SU-DHL-6 (cell line): ENCODE results near the gene SGCG.

Experiments
- H2AFZ ChIP-seq: fragments of 200-600 bp; sonication (generic); 2 replicates; pipeline ENCODE4 v1.6.1; 2014; ENCODE audit warnings: low read depth, mild to moderate bottlenecking, moderate library complexity, mixed read lengths, antibody characterized with exemption, low read length; ENCODE audit not compliant: severe bottlenecking
- H3F3A ChIP-seq: fragments of 200-600 bp; shearing (Covaris generic); 2 replicates; pipeline ENCODE4 v1.6.0; 2016; ENCODE audit warnings: antibody characterized with exemption, mild to moderate bottlenecking; ENCODE audit not compliant: insufficient read depth
- H3K27ac ChIP-seq: fragments of 200-600 bp; sonication (generic); 2 replicates; pipeline ENCODE4 v1.5.1; 2016; ENCODE audit warnings: low read depth, mild to moderate bottlenecking, low read length, moderate library complexity, mixed read lengths
- H3K27me3 ChIP-seq: fragments of 200-600 bp; sonication (generic), shearing (Covaris generic); 2 replicates; pipeline ENCODE4 v1.6.0; 2014; ENCODE audit warnings: mild to moderate bottlenecking, low read length
- H3K36me3 ChIP-seq: fragments of 200-600 bp; sonication (generic); 2 replicates; pipeline ENCODE4 v1.6.1; 2014; ENCODE audit warnings: mild to moderate bottlenecking, low read length, mixed read lengths
- H3K4me2 ChIP-seq: fragments of 300-600, 200-600 bp; shearing (Covaris generic), sonication (generic); 2 replicates; pipeline ENCODE4 v1.6.0; 2014; ENCODE audit warnings: low read length, low read depth, mild to moderate bottlenecking; ENCODE audit not compliant: poor library complexity, severe bottlenecking
- H3K4me3 ChIP-seq: fragments of 200-600 bp; sonication (generic); 2 replicates; pipeline ENCODE4 v1.5.1; 2014; ENCODE audit warnings: antibody characterized with exemption, low read length, mild to moderate bottlenecking, mixed read lengths; ENCODE audit not compliant: insufficient read depth, poor library complexity, severe bottlenecking
- H3K79me2 ChIP-seq: fragments of 200-600 bp; sonication (generic); 2 replicates; pipeline ENCODE4 v1.6.1; 2014; ENCODE audit warnings: mild to moderate bottlenecking, low read length, moderate library complexity; ENCODE audit not compliant: insufficient read depth
- H3K9ac ChIP-seq: fragments of 200-600 bp; sonication (generic); 2 replicates; pipeline ENCODE4 v1.7.0; 2014; ENCODE audit warnings: mild to moderate bottlenecking, low read length
- H3K9me2 ChIP-seq: fragments of 200-600 bp; sonication (generic); replicated peaks from 2 replicates; pipeline ENCODE4 v1.6.1; 2014; ENCODE audit warnings: low read length; ENCODE audit not compliant: insufficient read depth
- H3K9me3 ChIP-seq: fragments of 200-600 bp; sonication (generic); 2 replicates; pipeline ENCODE4 v1.6.1; 2014; ENCODE audit warnings: low read length, mixed read lengths; ENCODE audit not compliant: insufficient read depth
- H4K20me1 ChIP-seq: fragments of 200-600 bp; sonication (generic); 2 replicates; pipeline ENCODE4 v1.6.1; 2014; ENCODE audit warnings: low read depth, mild to moderate bottlenecking, antibody characterized with exemption, low read length, moderate library complexity, mixed read lengths
- CTCF ChIP-seq: fragments of 200-600 bp; sonication (generic); IDR thresholded peaks from one replicate; pipeline ENCODE4 v1.5.1; 2017; ENCODE audit warnings: antibody characterized with exemption, mild to moderate bottlenecking, low read length, moderate library complexity; ENCODE audit not compliant: insufficient read depth, poor library complexity, severe bottlenecking
- EZH2phosphoT487 ChIP-seq: fragments of 200-600 bp; sonication (generic), shearing (Covaris generic); conservative IDR thresholded peaks from 2 replicates; pipeline ENCODE4 v1.6.1; 2018; ENCODE audit warnings: mild to moderate bottlenecking, antibody characterized with exemption, low read length, moderate library complexity, mixed read lengths

The SGCG gene

GRCh38 chr13:23323946-23324709 is 143.3 kb downstream of the SGCG start:
- Histone ChIP-seq H3F3A (no peaks in the 10 kb centered on the region), H4K20me1 (no peaks in the 10 kb centered on the region), H3K9me2 (no peaks in the 10 kb centered on the region), H3K79me2 (no peaks in the 10 kb centered on the region), H3K9ac (no peak overlapping the region), H3K4me2 (no peak overlapping the region), H2AFZ (no peak overlapping the region), H3K36me3 (no peaks in the 10 kb centered on the region), H3K27me3 (no peaks in the 10 kb centered on the region), H3K9me3 (no peaks in the 10 kb centered on the region), H3K27ac (no peak overlapping the region), H3K4me3 (no peak overlapping the region)
- TF ChIP-seq CTCF: no peak
- no peak for TF ChIP-seq EZH2phosphoT487

- Histone ChIP-seq H3K4me3 (no peak overlapping the region), H3K79me2 (no peaks in the 10 kb centered on the region), H3F3A (no peaks in the 10 kb centered on the region), H3K9me3 (no peaks in the 10 kb centered on the region), H3K27ac (no peak overlapping the region), H3K9ac (no peak overlapping the region), H3K4me2 (no peak overlapping the region), H3K9me2 (no peaks in the 10 kb centered on the region), H3K27me3 (no peaks in the 10 kb centered on the region), H4K20me1 (no peaks in the 10 kb centered on the region), H2AFZ (no peak overlapping the region), H3K36me3 (no peaks in the 10 kb centered on the region)
- TF ChIP-seq EZH2phosphoT487 (no peak), CTCF (no peak)
Observed at GRCh38 chr13:23325191-23325590, 144.4 kb downstream of the SGCG start.

- Histone ChIP-seq H3K79me2 (no peaks in the 10 kb centered on the region), H3K9me2 (no peaks in the 10 kb centered on the region), H3K4me3 (no peak overlapping the region), H3K9me3 (no peaks in the 10 kb centered on the region), H4K20me1 (no peaks in the 10 kb centered on the region), H3K4me2 (no peak overlapping the region), H3F3A (no peaks in the 10 kb centered on the region), H3K27ac (no peak overlapping the region), H2AFZ (no peak overlapping the region), H3K27me3 (no peaks in the 10 kb centered on the region), H3K9ac (no peak overlapping the region), H3K36me3 (no peaks in the 10 kb centered on the region)
- TF ChIP-seq EZH2phosphoT487 (no peak), CTCF (no peak)
Observed at GRCh38 chr13:23330356-23330755, 149.6 kb downstream of the SGCG start.
